Heart right ventricle (tissue), 16 donors: ENCODE data around the gene KDM6A. TPM values are rescaled to one million over a fixed set of nuclear protein-coding genes. Genes with fewer than 3 reads are reported as not detected.
A peak's percentile ranks its signal among the peaks of the same experiment; 100 is the strongest.
"Not testable (repeated sequence)": the region's sequence is repeated elsewhere in the genome, so short reads cannot be mapped to it uniquely, and the experiment has no call there.

Source experiments
- ATAC-seq, 8 donors: fragments of 200-7000 bp; cut with Tn5 transposase; one replicate each; pipeline ENCODE4 v1.9.1; 2020; ENCODE audit warnings: mild to moderate bottlenecking in 8 of 8, moderate library complexity in 8 of 8, moderate number of reproducible peaks in 1 of 8
- DNase-seq, 2 donors: peaks; one replicate each; pipeline ENCODE4 v3.0.0-alpha.2; 2020
- H3K27ac ChIP-seq, 10 donors: fragments of 200-600 bp; sonication (generic) in 2 of 10; one replicate each; pipeline versions ENCODE4 v1.5.0 to v1.8.0; 2020 to 2022; ENCODE audit warnings: mild to moderate bottlenecking in 3 of 10
- H3K27me3 ChIP-seq, 7 donors: fragments of 200-600 bp; one replicate each; pipeline ENCODE4 v1.8.0; 2021 to 2022; ENCODE audit warnings: mild to moderate bottlenecking in 2 of 7
- H3K36me3 ChIP-seq, 9 donors: fragments of 200-600 bp; sonication (generic) in 1 of 9; one replicate each; pipeline versions ENCODE4 v1.5.0 to v1.8.0; 2020 to 2022; ENCODE audit warnings: mild to moderate bottlenecking in 2 of 9
- H3K4me1 ChIP-seq, 9 donors: fragments of 200-600 bp; sonication (generic) in 1 of 9; one replicate each; pipeline versions ENCODE4 v1.5.0 to v1.8.0; 2020 to 2022; ENCODE audit warnings: mild to moderate bottlenecking in 4 of 9
- H3K4me3 ChIP-seq, 10 donors: fragments of 200-600 bp; sonication (generic) in 2 of 10; one replicate each; pipeline versions ENCODE4 v1.5.0 to v1.8.0; 2020 to 2022; ENCODE audit warnings: mild to moderate bottlenecking in 7 of 10, moderate library complexity in 2 of 10
- H3K9me3 ChIP-seq, 11 donors: fragments of 200-600 bp in 10 of 11; sonication (generic) in 2 of 11; one replicate each; pipeline versions ENCODE4 v1.5.0 to v1.8.0; 2013 to 2022; ENCODE audit warnings: mild to moderate bottlenecking in 2 of 11, control low read depth in 1 of 11, moderate library complexity in 1 of 11
- CTCF ChIP-seq, 9 donors: fragments of 200-600 bp; sonication (generic) in 2 of 9; IDR thresholded peaks; one replicate each; pipeline versions ENCODE4 v1.5.0 to v1.8.0; 2021 to 2022; ENCODE audit warnings: antibody characterized with exemption in 9 of 9, mild to moderate bottlenecking in 5 of 9, moderate library complexity in 1 of 9
- WGBS, 2 donors: extraction: QIAGEN DNeasy Blood & Tissue Kit; methylation state at CpG; one replicate each; pipeline ENCODE4 v1.1.7; 2013; ENCODE audit warnings: inconsistent platforms in 1 of 2; 5-methylcytosine and 5-hydroxymethylcytosine counted together
- intact Hi-C, 10 donors: fragments of 100-400 bp; cut with DNase I; formaldehyde crosslinking; loops; one replicate each; pipeline versions ENCODE4 v1.11.1 to v1.14.2; 2022
- polyA plus RNA-seq, 2 donors: library from polyadenylated mRNA; stranded (reverse); fragments of 200-250 nt; gene quantifications; one replicate each; pipeline ENCODE4 v1.2.3, GENCODE V29; 2013
- total RNA-seq, 10 donors: library from RNA; stranded (reverse); fragmentation: NEBNext Ultra II Directional in 3 of 10; extraction: Animal tissue kit (Norgen Biotek cat#: 25700) in 3 of 10; gene quantifications; one replicate each; pipeline versions ENCODE4 v1.2.1 to v1.2.4, GENCODE V29; 2021 to 2023
- donor health status: Arrhythmogenic right ventricular cardiomyopathy.
- donor health status: ischemic (EF 13 %, LVEDD 7.1; RV severe dilation, severe dysfunction).
- donor health status: healthy with polysubstance abuse.
- donor health status: DM: no; HTN: yes; CAD: no.
- donor health status: DM: no; HTN: no; CAD: no.
- donor health status: ischemic (EF 25% LVEDD 6.9; RV normal size, moderate dysfunction).
- donor health status: ischemic (EF 25% LVEDD 5.7; RV mildly dilated, moderate dysfunction).
- donor health status: healthy.
- donor health status: DM: yes; HTN: yes; CAD: no.
- donor health status: Ischemic cardiomyopathy.
- donor health status: ischemic (EF 35%, LVEDD 5.7; RV mildly dilated, moderate dysfunction).
- donor health status: nonischemic (EF 11% LVEDD 7.7; RV severe dilation, severe dysfunction).
- donor health status: DM: yes; HTN: yes; CAD: no.
- donor health status: PGD.
- donor health status: ischemic (EF 29% LVEDD 5.4; RV normal size, mild dysfunction).
- donor health status: nonischemic (EF 23%, LVEDD 6.1; RV moderate dilation, normal function).

The KDM6A gene
- total and polyA plus RNA-seq, 12 donors = 3.8 to 21.2 (median 11.8) TPM

DNA sequence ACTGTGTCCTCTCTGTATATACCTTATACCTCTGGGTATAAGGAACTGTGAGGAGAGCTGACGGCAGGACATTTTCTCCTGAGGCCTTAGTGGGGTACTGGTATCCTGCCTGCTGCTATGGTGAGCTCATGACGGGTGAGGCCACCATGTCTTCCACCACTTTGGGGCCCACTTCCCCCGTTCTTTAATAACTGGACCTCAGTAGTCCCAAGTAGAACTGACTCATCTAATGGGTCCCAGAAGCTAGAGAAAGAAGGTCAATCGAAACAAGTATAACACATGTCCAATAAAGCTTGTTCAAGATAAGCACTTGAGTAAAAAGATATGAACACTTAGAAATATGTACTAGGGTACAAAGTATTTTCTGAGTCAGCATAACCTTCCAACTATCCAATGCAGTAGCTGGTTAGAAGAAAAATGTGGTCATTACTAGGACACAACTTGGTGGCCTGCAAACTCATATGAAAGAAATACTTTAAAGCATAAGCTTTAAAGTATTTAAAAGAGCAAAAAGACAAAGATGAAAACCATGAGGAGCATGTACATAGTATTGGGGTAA is 256.0 kb downstream of the KDM6A start:
- peaks cover 0 to 5% (median 0%) of the 10 kb centered on the region in 9 donors for H3K4me1 ChIP-seq
- no peak for ATAC-seq
- TF ChIP-seq CTCF (IDR thresholded peaks at IDR 0.05) = no peak
- no peak for DNase-seq
- H3K36me3 ChIP-seq = no peaks in the 10 kb centered on the region
- intact Hi-C loops = no loop called here
- H3K27me3 ChIP-seq = no peaks in the 10 kb centered on the region
- H3K9me3 ChIP-seq = peaks cover 0 to 18% (median 6%) of the 10 kb centered on the region in 11 donors
- no peak overlapping the region for H3K27ac ChIP-seq
- WGBS, 2 donors = 74 to 83% methylated on average over 4 of the region's 4 CpGs
- H3K4me3 ChIP-seq = no peak overlapping the region

DNA sequence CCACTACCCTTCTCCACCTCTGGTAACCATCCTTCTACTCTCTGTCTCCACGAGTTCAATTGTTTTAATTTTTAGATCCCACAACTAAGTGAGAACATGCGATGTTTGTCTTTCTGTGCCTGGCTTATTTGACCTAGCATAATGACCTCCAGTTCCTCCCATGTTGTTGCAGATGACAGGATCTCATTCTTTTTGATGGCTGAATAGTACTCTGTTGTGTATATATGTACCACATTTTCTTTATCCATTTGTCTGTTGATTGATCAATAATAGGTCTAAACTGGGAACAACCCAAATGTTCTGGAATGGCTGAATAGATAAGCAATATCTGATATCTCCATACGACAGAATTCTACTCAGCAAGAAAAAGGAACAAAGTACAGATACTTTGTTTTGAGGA is 260.5 kb downstream of the KDM6A start:
- no peak for ATAC-seq
- Histone ChIP-seq H3K36me3 (no peaks in the 10 kb centered on the region), H3K27me3 (no peaks in the 10 kb centered on the region), H3K9me3 (peaks cover 0 to 5% (median 0%) of the 10 kb centered on the region in 11 donors), H3K4me1 (peaks cover 0 to 8% (median 0%) of the 10 kb centered on the region in 9 donors), H3K4me3 (no peak overlapping the region), H3K27ac (peak overlapping the region in 6 of 10 donors; percentile 30 to 73 (median 64))
- no peak for DNase-seq
- intact Hi-C loops = no loop called here
- 85 to 89% methylated on average over 3 of the region's 3 CpGs for WGBS, 2 donors
- no peak for TF ChIP-seq CTCF (IDR thresholded peaks at IDR 0.05)

GRCh38 chrX:45134315-45134731 is 261.3 kb downstream of the KDM6A start:
- no peak overlapping the region for H3K4me3 ChIP-seq
- H3K9me3 ChIP-seq = peaks cover 0 to 5% (median 0%) of the 10 kb centered on the region in 11 donors
- H3K27me3 ChIP-seq = no peaks in the 10 kb centered on the region
- peaks cover 0 to 8% (median 0%) of the 10 kb centered on the region in 9 donors for H3K4me1 ChIP-seq
- no peaks in the 10 kb centered on the region for H3K36me3 ChIP-seq
- peak; percentile 44 to 50 for DNase-seq
- no peak for TF ChIP-seq CTCF (IDR thresholded peaks at IDR 0.05)
- H3K27ac ChIP-seq = peak overlapping the region in 8 of 10 donors; percentile 10 to 73 (median 56)
- 43 to 49% methylated on average over 7 of the region's 7 CpGs for WGBS, 2 donors
- intact Hi-C loops = no loop called here
- peak; percentile 85 to 98 (median 96) for ATAC-seq

DNA sequence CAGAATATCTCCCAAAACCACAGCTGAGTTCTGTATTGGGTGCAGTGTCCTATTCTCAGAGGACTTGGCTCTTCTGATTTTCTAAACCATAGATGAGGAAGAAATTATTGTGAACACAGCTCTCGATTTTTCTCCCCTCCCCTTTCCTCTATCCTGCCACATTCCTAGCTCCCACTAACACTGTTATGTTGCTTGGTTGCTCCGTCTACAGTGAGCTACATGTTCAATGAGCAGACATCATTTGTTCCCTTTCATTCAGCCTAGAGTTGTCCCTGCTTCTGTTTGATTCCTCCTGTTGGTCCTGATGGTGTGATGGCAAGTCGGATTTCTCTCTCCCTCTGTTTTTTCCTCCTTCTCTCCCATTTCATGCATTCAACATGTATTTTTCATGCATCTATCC is 261.8 kb downstream of the KDM6A start:
- intact Hi-C loops = no loop called here
- DNase-seq = no peak

DNA sequence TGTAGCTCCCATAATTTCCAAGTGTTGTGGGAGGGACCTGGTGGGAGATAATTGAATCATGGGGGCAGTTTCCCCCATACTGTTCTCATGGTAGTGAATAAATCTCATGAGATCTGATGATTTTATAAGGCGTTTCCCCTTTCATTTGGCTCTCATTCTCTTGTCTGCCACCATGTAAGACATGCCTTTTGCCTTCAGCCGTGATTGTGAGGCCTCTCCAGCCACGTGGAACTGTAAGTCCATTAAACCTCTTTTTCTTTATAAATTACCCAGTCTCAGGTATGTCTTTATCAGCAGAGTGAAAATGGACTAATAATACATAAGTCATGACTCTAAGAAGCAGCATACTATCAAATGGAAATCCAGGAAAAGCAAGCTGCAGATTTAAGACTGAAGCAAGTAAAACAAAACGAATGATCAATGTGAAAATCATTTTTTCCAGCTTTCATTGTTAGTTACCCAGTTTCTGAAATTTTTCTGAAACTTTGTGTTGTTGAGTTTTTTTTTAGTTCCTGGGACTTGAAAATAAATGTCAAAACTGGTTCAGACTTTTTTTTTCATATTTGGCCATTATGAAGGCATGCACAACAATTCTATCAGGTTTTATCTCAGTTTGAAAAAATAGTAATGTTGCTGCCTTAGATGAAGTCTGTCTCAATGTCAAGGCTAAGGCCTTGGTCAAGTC is 262.5 kb downstream of the KDM6A start:
- H3K27ac ChIP-seq = peak overlapping the region in 5 of 10 donors; percentile 49 to 73 (median 66)
- H3K4me3 ChIP-seq, ATAC-seq, intact Hi-C loops, H3K36me3 ChIP-seq, H3K4me1 ChIP-seq, DNase-seq, H3K27me3 ChIP-seq, H3K9me3 ChIP-seq: not testable (repeated sequence)
- WGBS, 2 donors = 88 to 93% methylated on average over 4 of the region's 4 CpGs

More for the DNA sequence above, 261.8 kb downstream of the KDM6A start:
- Histone ChIP-seq H3K27me3 (no peaks in the 10 kb centered on the region), H3K27ac (peak overlapping the region in 6 of 10 donors; percentile 30 to 73 (median 64)), H3K4me3 (no peak overlapping the region), H3K36me3 (no peaks in the 10 kb centered on the region), H3K4me1 (peaks cover 0 to 8% (median 0%) of the 10 kb centered on the region in 9 donors), H3K9me3 (peaks cover 0 to 5% (median 0%) of the 10 kb centered on the region in 11 donors)
- no peak for TF ChIP-seq CTCF (IDR thresholded peaks at IDR 0.05)
- ATAC-seq = peak; percentile 48 to 91 (median 65)
- WGBS, 2 donors = 31 to 50% methylated on average over 3 of the region's 3 CpGs
